SK-N-SH (cell line): Measurements from ENCODE around the gene CSRP3. TPM values are rescaled to one million over a fixed set of nuclear protein-coding genes. Genes with fewer than 3 reads are reported as not detected.
A peak's percentile ranks its signal among the peaks of the same experiment; 100 is the strongest.

ENCODE experiments used
- CTCF ChIA-PET: fragments of 300-600, 350-600 bp; formaldehyde crosslinking; extraction: SDS; loops from one replicate; lab custom pipeline; 2021; lab: Yijun Ruan, JAX
- POLR2A ChIA-PET: fragments of 350-600 bp; sonication (Branson Sonifier 250); formaldehyde crosslinking; extraction: SDS; loops from one replicate; lab custom pipeline; 2020; ENCODE audit warnings: antibody characterized with exemption, inconsistent platforms; lab: Yijun Ruan, JAX
- DNase-seq: peaks from one replicate; pipeline ENCODE4 v3.0.0; 2012
- H2AFZ ChIP-seq: fragments of 200-600 bp; sonication (generic); 2 replicates; pipeline ENCODE4 v1.8.1; 2016; ENCODE audit warnings: antibody characterized with exemption, mild to moderate bottlenecking, low read depth
- H3F3A ChIP-seq: fragments of 200-600 bp; sonication (generic); replicated peaks from 2 replicates; pipeline ENCODE3; 2016; ENCODE audit warnings: antibody characterized with exemption, mild to moderate bottlenecking; ENCODE audit not compliant: insufficient read depth
- H3K27ac ChIP-seq, 2 experiments: fragments of 200-500 bp in 1 of 2; fragments of 200-600 bp in 1 of 2; sonication (Bioruptor generic) in 1 of 2; sonication (generic), shearing (Covaris generic) in 1 of 2; 2 replicates each; pipeline versions ENCODE4 v1.5.1 to v1.6.1; 2014 to 2016; ENCODE audit warnings: low read depth in 2 of 2, inconsistent platforms in 1 of 2, low read length in 1 of 2, mild to moderate bottlenecking in 1 of 2, mixed read lengths in 1 of 2
- H3K27me3 ChIP-seq: fragments of 200-600 bp; sonication (generic), shearing (Covaris generic); 2 replicates; pipeline ENCODE4 v1.6.1; 2016; ENCODE audit warnings: mixed run types; ENCODE audit not compliant: insufficient read depth
- H3K36me3 ChIP-seq, 2 experiments: fragments of 200-500 bp in 1 of 2; fragments of 200-600 bp in 1 of 2; sonication (Bioruptor generic) in 1 of 2; sonication (generic) in 1 of 2; replicated peaks in 1 of 2; 2 replicates each; pipeline versions ENCODE3 to v1.5.1; 2014 to 2016; ENCODE audit warnings: low read length in 1 of 2, mild to moderate bottlenecking in 1 of 2; ENCODE audit not compliant: insufficient read depth in 2 of 2, control insufficient read depth in 1 of 2
- H3K4me1 ChIP-seq, 2 experiments: fragments of 200-500 bp in 1 of 2; fragments of 200-600 bp in 1 of 2; sonication (Bioruptor generic) in 1 of 2; sonication (generic), shearing (Covaris generic) in 1 of 2; 2 replicates each; pipeline versions ENCODE4 v1.5.1 to v1.6.1; 2014 to 2016; ENCODE audit warnings: low read depth in 1 of 2, low read length in 1 of 2, mixed run types in 1 of 2; ENCODE audit not compliant: insufficient read depth in 2 of 2, control insufficient read depth in 1 of 2
- H3K4me2 ChIP-seq: fragments of 200-600 bp; sonication (generic), shearing (Covaris generic); 2 replicates; pipeline ENCODE4 v1.6.1; 2017; ENCODE audit warnings: mixed run types
- H3K4me3 ChIP-seq, 2 experiments: fragments of 200-500 bp in 1 of 2; fragments of 200-600 bp in 1 of 2; sonication (Bioruptor generic) in 1 of 2; sonication (generic), shearing (Covaris generic) in 1 of 2; 2 replicates each; pipeline versions ENCODE4 v1.5.1 to v1.8.1; 2014 to 2016; ENCODE audit warnings: low read depth in 2 of 2, inconsistent platforms in 1 of 2, low read length in 1 of 2, mild to moderate bottlenecking in 1 of 2, mixed read lengths in 1 of 2, moderate library complexity in 1 of 2
- H3K79me2 ChIP-seq: fragments of 200-600 bp; sonication (generic); 2 replicates; pipeline ENCODE4 v1.8.1; 2017; ENCODE audit warnings: mild to moderate bottlenecking; ENCODE audit not compliant: insufficient read depth
- H3K9ac ChIP-seq: fragments of 200-600 bp; sonication (generic); 2 replicates; pipeline ENCODE4 v1.6.1; 2017; ENCODE audit warnings: mixed run types
- H3K9me2 ChIP-seq: fragments of 200-600 bp; sonication (generic); 2 replicates; pipeline ENCODE4 v1.6.1; 2017; ENCODE audit warnings: mixed run types
- H3K9me3 ChIP-seq: fragments of 200-600 bp; sonication (generic); 2 replicates; pipeline ENCODE4 v1.6.1; 2017; ENCODE audit warnings: mixed run types, mild to moderate bottlenecking, moderate library complexity
- H4K20me1 ChIP-seq: fragments of 200-600 bp; sonication (generic); 2 replicates; pipeline ENCODE4 v1.6.1; 2017; ENCODE audit warnings: mild to moderate bottlenecking, mixed run types; ENCODE audit not compliant: insufficient read depth
- CHD2 ChIP-seq: fragments of 150-350 bp; IDR thresholded peaks from 2 replicates; pipeline ENCODE4 v1.6.1; 2018; ENCODE audit warnings: low read length; ENCODE audit not compliant: partially characterized antibody
- CTCF ChIP-seq: fragments of 200-600 bp; sonication (generic); IDR thresholded peaks from 2 replicates; pipeline ENCODE4 v1.6.1; 2017; ENCODE audit warnings: antibody characterized with exemption, mild to moderate bottlenecking, moderate library complexity
- FOXJ3 ChIP-seq: sonication (generic); formaldehyde crosslinking; IDR thresholded peaks from 2 replicates; pipeline ENCODE4 v1.5.1; 2020; ENCODE audit warnings: mild to moderate bottlenecking, missing genetic modification reagents
- FOXM1 ChIP-seq: IDR thresholded peaks from 2 replicates; pipeline ENCODE4 v1.4.0; 2012; ENCODE audit warnings: low read depth, mild to moderate bottlenecking
- MAX ChIP-seq: IDR thresholded peaks from 2 replicates; pipeline ENCODE4 v1.4.0; 2012; ENCODE audit warnings: low read depth
- MEF2A ChIP-seq: IDR thresholded peaks from 2 replicates; pipeline ENCODE4 v1.4.0; 2012; ENCODE audit warnings: low read depth, borderline replicate concordance
- NFIC ChIP-seq: IDR thresholded peaks from 2 replicates; pipeline ENCODE4 v1.4.0; 2012; ENCODE audit warnings: borderline replicate concordance
- PBX3 ChIP-seq: IDR thresholded peaks from 2 replicates; pipeline ENCODE4; 2012
- POLR2AphosphoS5 ChIP-seq: IDR thresholded peaks from 2 replicates; pipeline ENCODE4 v1.6.1; 2012; ENCODE audit warnings: low read depth, low read length
- RFX5 ChIP-seq: IDR thresholded peaks from 2 replicates; pipeline ENCODE4 v1.6.1; 2012; ENCODE audit warnings: mild to moderate bottlenecking, improper control_type of control experiment, low read length
- RXRA ChIP-seq: IDR thresholded peaks from 2 replicates; pipeline ENCODE4 v1.4.0; 2012; ENCODE audit warnings: low read depth, mild to moderate bottlenecking, borderline replicate concordance
- SIN3A ChIP-seq: IDR thresholded peaks from 2 replicates; pipeline ENCODE4 v1.6.1; 2012; ENCODE audit warnings: low read depth, mild to moderate bottlenecking, low read length, moderate library complexity, borderline replicate concordance
- SMC3 ChIP-seq: IDR thresholded peaks from 2 replicates; pipeline ENCODE4 v1.6.1; 2012; ENCODE audit warnings: low read depth, low read length, improper control_type of control experiment
- TAF1 ChIP-seq: IDR thresholded peaks from 2 replicates; pipeline ENCODE4 v1.6.1; 2012; ENCODE audit warnings: low read depth, mild to moderate bottlenecking, low read length, moderate library complexity, borderline replicate concordance
- TCF12 ChIP-seq: IDR thresholded peaks from 2 replicates; pipeline ENCODE4 v1.4.0; 2012
- USF1 ChIP-seq: IDR thresholded peaks from 2 replicates; pipeline ENCODE4 v1.4.0; 2012; ENCODE audit warnings: low read depth, borderline replicate concordance
- WGBS: methylation state at CpG from one replicate; pipeline ENCODE4 v1.1.6; 2017; ENCODE audit warnings: low lambda C conversion rate; 5-methylcytosine and 5-hydroxymethylcytosine counted together
- polyA plus RNA-seq, 3 experiments: library from polyadenylated mRNA; depleted of rRNA; stranded (reverse); fragments of >200 nt; gene quantifications; 2 replicates each; pipeline ENCODE4 v1.2.3, GENCODE V29; 2012

CSRP3 gene
- polyA plus RNA-seq (2012; rRNA removed): not detected in 2 replicates
- polyA plus RNA-seq (2012; cell fraction: cytosol; rRNA removed): 0.04 TPM in 1 of 2 replicates, not detected in the other
- not detected in 2 replicates for polyA plus RNA-seq (2012; cell fraction: nucleus; rRNA removed)

GRCh38 chr11:19201737-19202605, at the start of gene CSRP3:
CSRP3 (minus strand) TSS chr11:19201983; CDS start chr11:19192448, 9,535 bp downstream.
- TF ChIP-seq NFIC (no peak), CTCF (no peak), MEF2A (0 out of 2 replicates have a peak, but pooled peaks have one; percentile 26)
- 46% methylated on average over 7 of the region's 7 CpGs for WGBS
- POLR2A ChIA-PET: no interaction called here

GRCh38 chr11:19251577-19251976, 49.8 kb upstream of the CSRP3 start:
- peaks cover 8% of the 10 kb centered on the region; the same call in 1 of the 2 replicates for H3K27me3 ChIP-seq
- H3K27ac ChIP-seq: no peak overlapping the region
- ChIA-PET CTCF (interaction anchor here (1.6 to 5.2 kb wide), 3 partner anchors 8 to 302 kb away, joined by 8 to 25 read pairs (median 24); no protein-coding TSS in a partner anchor), POLR2A (no interaction called here)
- H3K4me2 ChIP-seq: no peak overlapping the region
- peaks cover 0 to 10% of the 10 kb centered on the region in 2 experiments; a peak in 1 of 4 replicates for H3K4me1 ChIP-seq
- DNase-seq: no peak
- no peaks in the 10 kb centered on the region for H3K79me2 ChIP-seq
- H3K9ac ChIP-seq: no peak overlapping the region
- H3K9me3 ChIP-seq: no peaks in the 10 kb centered on the region
- no peaks in the 10 kb centered on the region for H3F3A ChIP-seq
- no peaks in the 10 kb centered on the region for H3K9me2 ChIP-seq
- H3K36me3 ChIP-seq: no peaks in the 10 kb centered on the region
- H4K20me1 ChIP-seq: no peaks in the 10 kb centered on the region
- H3K4me3 ChIP-seq: no peak overlapping the region
- no peak overlapping the region for H2AFZ ChIP-seq
- TF ChIP-seq MAX: no peak
- no peak for TF ChIP-seq SIN3A
- no peak for TF ChIP-seq SMC3
- no peak for TF ChIP-seq MEF2A
- no peak for TF ChIP-seq CHD2
- no peak for TF ChIP-seq RFX5
- no peak for TF ChIP-seq PBX3
- no peak for TF ChIP-seq FOXM1
- TF ChIP-seq TCF12: no peak
- TF ChIP-seq NFIC: no peak
- TF ChIP-seq USF1: no peak
- TF ChIP-seq FOXJ3 (CRISPR knock-in tag): no peak
- TF ChIP-seq RXRA: no peak
- TF ChIP-seq CTCF: no peak
- TF ChIP-seq POLR2AphosphoS5: no peak
- TF ChIP-seq TAF1: no peak

More at GRCh38 chr11:19201737-19202605, at the start of gene CSRP3:
- peaks cover 3 to 7% of the 10 kb centered on the region in 2 experiments; a peak in 3 of 4 replicates for H3K4me1 ChIP-seq
- H3K27ac ChIP-seq: peak within 1 kb of the TSS in 1 of 2 experiments; percentile 22; a peak in 1 of 4 replicates
- no peaks in the 10 kb centered on the region for H3K36me3 ChIP-seq
- H3K79me2 ChIP-seq: no peaks in the 10 kb centered on the region
- H3F3A ChIP-seq: no peaks in the 10 kb centered on the region
- no peak within 1 kb of the TSS for H2AFZ ChIP-seq
- CTCF ChIA-PET: interaction anchor here (1.1 to 1.5 kb wide), 3 partner anchors 9 to 352 kb away, joined by 3 to 4 read pairs (median 3); no protein-coding TSS in a partner anchor
- H3K4me3 ChIP-seq: no peak within 1 kb of the TSS
- no peaks in the 10 kb centered on the region for H4K20me1 ChIP-seq
- H3K9me2 ChIP-seq: no peaks in the 10 kb centered on the region
- no peaks in the 10 kb centered on the region for H3K27me3 ChIP-seq
- DNase-seq: no peak
- H3K9me3 ChIP-seq: no peaks in the 10 kb centered on the region
- H3K9ac ChIP-seq: no peak within 1 kb of the TSS
- H3K4me2 ChIP-seq: no peak within 1 kb of the TSS
